HepG2 (cell line): ENCODE measurements around the gene PCBP4. TPM values are rescaled to one million over a fixed set of nuclear protein-coding genes. Genes with fewer than 3 reads are reported as not detected.

ENCODE experiments used
- ATAC-seq: fragments of 200-7000 bp; cut with Tn5 transposase; 3 replicates; pipeline ENCODE4 v1.9.1; 2020; ENCODE audit warnings: mild to moderate bottlenecking, moderate library complexity
- BruUV-seq: library from RNA; stranded (reverse); fragments of 400-500 nt; replicated peaks from 2 replicates; lab custom pipeline; 2021; lab: Mats Ljungman, UMichigan
- CTCF ChIA-PET: fragments of 300-600 bp; formaldehyde crosslinking; extraction: SDS; loops from one replicate; lab custom pipeline; 2021; ENCODE audit warnings: low total read pairs, inconsistent platforms, low intra/inter-chr PET ratio; lab: Yijun Ruan, JAX
- POLR2A ChIA-PET: fragments of 350-600 bp; sonication (Branson Sonifier 250); formaldehyde crosslinking; loops from one replicate; lab custom pipeline; 2020; ENCODE audit warnings: antibody characterized with exemption, inconsistent platforms; lab: Yijun Ruan, JAX
- DNase-seq: peaks from one replicate; pipeline ENCODE4 v3.0.0-alpha.2; 2015; ENCODE audit warnings: low spot score
- FAIRE-seq: peaks from 3 replicates; lab custom pipeline; 2011; peaks lifted over from hg19 to GRCh38; lab: Jason Lieb, UNC
- H2AFZ ChIP-seq: one replicate; pipeline ENCODE4 v1.6.1; 2011; ENCODE audit warnings: low read length, inconsistent platforms
- H3K27ac ChIP-seq: fragments of 300-600 bp; 3 replicates; pipeline ENCODE4 v1.8.0; 2011; ENCODE audit warnings: mixed run types, mild to moderate bottlenecking, mixed read lengths, low read length, inconsistent platforms; ENCODE audit not compliant: insufficient read depth; ENCODE audit errors: extremely low read length
- H3K27me3 ChIP-seq, 2 experiments: fragments of 200-600 bp in 1 of 2; 2 replicates in 1 of 2; 3 replicates in 1 of 2; pipeline versions ENCODE4 v1.6.0 to v1.8.0; 2011; ENCODE audit warnings: low read length in 2 of 2, mild to moderate bottlenecking in 2 of 2, moderate library complexity in 2 of 2, inconsistent platforms in 1 of 2; ENCODE audit not compliant: insufficient read depth in 2 of 2, control insufficient read depth in 1 of 2
- H3K36me3 ChIP-seq, 2 experiments: fragments of 200-600 bp in 1 of 2; replicated peaks in 1 of 2; 2 replicates in 1 of 2; 3 replicates in 1 of 2; pipeline versions ENCODE4 v1.5.1 to v1.8.0; 2011; ENCODE audit warnings: low read length in 2 of 2, inconsistent platforms in 1 of 2; ENCODE audit not compliant: insufficient read depth in 2 of 2, control insufficient read depth in 1 of 2
- H3K4me1 ChIP-seq: 2 replicates; pipeline ENCODE4 v1.5.1; 2012; ENCODE audit warnings: low read length, inconsistent platforms; ENCODE audit not compliant: insufficient read depth
- H3K4me2 ChIP-seq: 2 replicates; pipeline ENCODE4 v1.6.0; 2011; ENCODE audit warnings: low read depth, low read length, inconsistent platforms
- H3K4me3 ChIP-seq, 3 experiments: fragments of 200-600 bp in 1 of 3; sonication (generic), shearing (Covaris generic) in 1 of 3; replicated peaks in 1 of 3; 2 replicates each; pipeline ENCODE4 v1.5.1; 2011 to 2016; ENCODE audit warnings: low read length in 3 of 3, inconsistent platforms in 2 of 3, low read depth in 2 of 3, mild to moderate bottlenecking in 2 of 3, control low read depth in 1 of 3, mixed read lengths in 1 of 3; ENCODE audit not compliant: insufficient read depth in 1 of 3
- H3K79me2 ChIP-seq: one replicate; pipeline ENCODE4 v1.6.1; 2011; ENCODE audit warnings: low read length, inconsistent platforms; ENCODE audit not compliant: insufficient read depth
- H3K9ac ChIP-seq: 2 replicates; pipeline ENCODE4 v1.6.0; 2011; ENCODE audit warnings: mild to moderate bottlenecking, low read depth, low read length, inconsistent platforms; ENCODE audit not compliant: insufficient read depth
- H3K9me3 ChIP-seq: 2 replicates; pipeline ENCODE4 v1.5.1; 2012; ENCODE audit warnings: mild to moderate bottlenecking, low read length
- H4K20me1 ChIP-seq: 2 replicates; pipeline ENCODE4 v1.6.0; 2011; ENCODE audit warnings: inconsistent platforms, mild to moderate bottlenecking, low read length, moderate library complexity; ENCODE audit not compliant: insufficient read depth
- ATM ChIP-seq: fragments of 450-650 bp; IDR thresholded peaks from 2 replicates; pipeline ENCODE4 v1.7.1; 2017; ENCODE audit warnings: mild to moderate bottlenecking, borderline replicate concordance
- CC2D1A ChIP-seq: sonication (generic); formaldehyde crosslinking; IDR thresholded peaks from 2 replicates; pipeline ENCODE4 v1.8.1; 2023; ENCODE audit warnings: mild to moderate bottlenecking, missing genetic modification reagents
- GATAD1 ChIP-seq: IDR thresholded peaks from 2 replicates; pipeline ENCODE4 v1.6.1; 2016; ENCODE audit warnings: missing genetic modification reagents, missing compliant biosample characterization
- MLX ChIP-seq: IDR thresholded peaks from 2 replicates; pipeline ENCODE4 v1.6.1; 2016
- MXD4 ChIP-seq: IDR thresholded peaks from 2 replicates; pipeline ENCODE4 v1.6.1; 2016; ENCODE audit warnings: mild to moderate bottlenecking, missing biosample characterization, missing genetic modification reagents
- RXRB ChIP-seq: IDR thresholded peaks from 2 replicates; pipeline ENCODE4 v1.6.1; 2016; ENCODE audit warnings: borderline replicate concordance, missing genetic modification reagents, missing compliant biosample characterization
- SKI ChIP-seq: fragments of 450-650 bp; IDR thresholded peaks from one replicate; pipeline ENCODE4 v1.6.1; 2018; ENCODE audit warnings: mild to moderate bottlenecking; ENCODE audit not compliant: partially characterized antibody
- SRY ChIP-seq: sonication (generic); formaldehyde crosslinking; IDR thresholded peaks from 2 replicates; pipeline ENCODE4 v1.8.0; 2022; ENCODE audit warnings: mild to moderate bottlenecking, missing genetic modification reagents
- YY1 ChIP-seq: IDR thresholded peaks from 2 replicates; pipeline ENCODE4 v1.6.1; 2011; ENCODE audit warnings: low read length, low read depth, moderate library complexity, mild to moderate bottlenecking; ENCODE audit not compliant: insufficient read depth, insufficient replicate concordance
- ZBED4 ChIP-seq: sonication (generic); formaldehyde crosslinking; IDR thresholded peaks from 2 replicates; pipeline ENCODE4 v1.4.0; 2020; ENCODE audit warnings: missing genetic modification reagents, borderline replicate concordance
- ZBTB10 ChIP-seq: sonication (generic); formaldehyde crosslinking; IDR thresholded peaks from 2 replicates; pipeline ENCODE4 v1.4.0; 2020; ENCODE audit warnings: missing genetic modification reagents, borderline replicate concordance
- ZNF30 ChIP-seq: sonication (generic); formaldehyde crosslinking; IDR thresholded peaks from 2 replicates; pipeline ENCODE4 v1.5.0; 2020; ENCODE audit warnings: mild to moderate bottlenecking, missing genetic modification reagents
- ZNF772 ChIP-seq: sonication (generic); formaldehyde crosslinking; IDR thresholded peaks from 2 replicates; pipeline ENCODE4 v1.5.0; 2020; ENCODE audit warnings: mild to moderate bottlenecking, missing genetic modification reagents
- ZNF841 ChIP-seq: sonication (generic); formaldehyde crosslinking; IDR thresholded peaks from 2 replicates; pipeline ENCODE4 v1.8.1; 2023; ENCODE audit warnings: missing genetic modification reagents, borderline replicate concordance
- ZSCAN29 ChIP-seq: sonication (generic); formaldehyde crosslinking; conservative IDR thresholded peaks from 2 replicates; pipeline ENCODE4 v1.4.0; 2020; ENCODE audit warnings: mild to moderate bottlenecking, missing genetic modification reagents
- WGBS: methylation state at CpG from one replicate; pipeline ENCODE4 v1.1.6; 2017; ENCODE audit warnings: low lambda C conversion rate; 5-methylcytosine and 5-hydroxymethylcytosine counted together
- in situ Hi-C: cut with HindIII; loops from 2 replicates; pipeline ENCODE4 v1.10.0; 2017; ENCODE audit warnings: low pct_unique_long_range_greater_than_20kb; ENCODE audit not compliant: extremely low pct_ligation_motif_present
- intact Hi-C: fragments of 100-400 bp; cut with micrococcal nuclease; formaldehyde crosslinking; loops from one replicate; pipeline ENCODE4 v1.10.0; 2022; ENCODE audit not compliant: unreplicated experiment
- polyA plus RNA-seq, 8 experiments: library from polyadenylated mRNA; depleted of rRNA in 3 of 8; stranded (reverse) in 7 of 8; unstranded in 1 of 8; fragments of >200 nt; fragmentation: Illumina TruSeq in 4 of 8; extraction: Trizol in 4 of 8; gene quantifications; 2 replicates each; pipeline versions ENCODE4 v1.2.1 to v1.2.3, GENCODE V29; 2011 to 2016; ENCODE audit warnings: low read depth in 4 of 8, missing spikeins in 1 of 8, mixed read lengths in 1 of 8; ENCODE audit not compliant: insufficient read depth in 1 of 8
- total RNA-seq, 5 experiments: library from RNA; depleted of rRNA; stranded (reverse); fragments of >200 nt; fragmentation: Illumina TruSeq; extraction: Trizol; gene quantifications; 2 replicates each; pipeline ENCODE4 v1.2.3, GENCODE V29; 2016; ENCODE audit warnings: low read depth in 1 of 5

PCBP4 gene
- total and polyA plus RNA-seq, 2 of the 13 experiments (the other 11 are each of a cell fraction or from before 2014, with no cell fraction given) = 36.8 to 51.3 TPM

- TF ChIP-seq YY1 (no peak), MXD4 (CRISPR knock-in tag) (no peak), RXRB (CRISPR knock-in tag) (no peak), ZBTB10 (CRISPR knock-in tag) (no peak), GATAD1 (no peak), CC2D1A (CRISPR knock-in tag) (no peak), SRY (CRISPR knock-in tag) (no peak), ZNF772 (CRISPR knock-in tag) (no peak)
Observed at GRCh38 chr3:51940648-51941462, 26.4 kb downstream of the PCBP4 start (continued).

GRCh38 chr3:51938780-51939425 is 28.4 kb downstream of the PCBP4 start:
- CTCF ChIA-PET = no interaction called here
- peaks cover 21 to 47% of the 10 kb centered on the region in 2 experiments; a peak in 4 of 5 replicates for H3K36me3 ChIP-seq
- H3K79me2 ChIP-seq = peaks cover 28% of the 10 kb centered on the region
- TF ChIP-seq ZNF841 (no peak), ZNF30 (no peak), ZSCAN29 (no peak), ZBED4 (CRISPR knock-in tag) (no peak), ATM (no peak), SKI (no peak), MLX (CRISPR knock-in tag) (no peak)

More at GRCh38 chr3:51938780-51939425, 28.4 kb downstream of the PCBP4 start:
- H3K4me1 ChIP-seq = peaks cover 33% of the 10 kb centered on the region
- BruUV-seq = no TSS peak
- POLR2A ChIA-PET = no interaction called here
- 97% methylated on average over 9 of the region's 9 CpGs for WGBS
- H3K4me3 ChIP-seq = no peak overlapping the region
- no peak for FAIRE-seq
- no peaks in the 10 kb centered on the region for H3K9me3 ChIP-seq
- in situ Hi-C loops = no loop called here
- H3K27ac ChIP-seq = no peak overlapping the region
- H4K20me1 ChIP-seq = no peaks in the 10 kb centered on the region; the same call in 1 of the 2 replicates
- no peak overlapping the region; the same call in 1 of the 2 replicates for H3K9ac ChIP-seq
- no peak for DNase-seq
- intact Hi-C loops = no loop called here
- H3K27me3 ChIP-seq = no peaks in the 10 kb centered on the region; a peak in 1 of 5 replicates
- H3K4me2 ChIP-seq = no peak overlapping the region
- ATAC-seq = no peak
- no peak overlapping the region for H2AFZ ChIP-seq
